Measurements from ENCODE around the gene COL1A2.

- TF ChIP-seq EZH2 (IDR thresholded peaks at IDR 0.05; ENCODE audit: borderline replicate concordance, low read depth, low read length, poor library complexity, severe bottlenecking): no peak
- TF ChIP-seq, protein P1, sequence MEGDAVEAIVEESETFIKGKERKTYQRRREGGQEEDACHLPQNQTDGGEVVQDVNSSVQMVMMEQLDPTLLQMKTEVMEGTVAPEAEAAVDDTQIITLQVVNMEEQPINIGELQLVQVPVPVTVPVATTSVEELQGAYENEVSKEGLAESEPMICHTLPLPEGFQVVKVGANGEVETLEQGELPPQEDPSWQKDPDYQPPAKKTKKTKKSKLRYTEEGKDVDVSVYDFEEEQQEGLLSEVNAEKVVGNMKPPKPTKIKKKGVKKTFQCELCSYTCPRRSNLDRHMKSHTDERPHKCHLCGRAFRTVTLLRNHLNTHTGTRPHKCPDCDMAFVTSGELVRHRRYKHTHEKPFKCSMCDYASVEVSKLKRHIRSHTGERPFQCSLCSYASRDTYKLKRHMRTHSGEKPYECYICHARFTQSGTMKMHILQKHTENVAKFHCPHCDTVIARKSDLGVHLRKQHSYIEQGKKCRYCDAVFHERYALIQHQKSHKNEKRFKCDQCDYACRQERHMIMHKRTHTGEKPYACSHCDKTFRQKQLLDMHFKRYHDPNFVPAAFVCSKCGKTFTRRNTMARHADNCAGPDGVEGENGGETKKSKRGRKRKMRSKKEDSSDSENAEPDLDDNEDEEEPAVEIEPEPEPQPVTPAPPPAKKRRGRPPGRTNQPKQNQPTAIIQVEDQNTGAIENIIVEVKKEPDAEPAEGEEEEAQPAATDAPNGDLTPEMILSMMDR (conservative IDR thresholded peaks at IDR 0.05; ENCODE audit: low read depth, low read length): no peak
Measured at GRCh38 chr7:94418851-94419250, 24.2 kb downstream of the COL1A2 start.
